GM19468 (cell line): ENCODE data around the gene TAAR1.
"Not testable (repeated sequence)": the region's sequence is repeated elsewhere in the genome, so short reads cannot be mapped to it uniquely, and the experiment has no call there.

Experiments used
- ATAC-seq: cut with Tn5 transposase; IDR thresholded peaks from one replicate; pipeline ENCODE4 v1.9.1; 2021; ENCODE audit warnings: mild to moderate bottlenecking, moderate library complexity, moderate number of reproducible peaks; ENCODE audit not compliant: unreplicated experiment; ENCODE audit errors: extremely low read depth

Gene TAAR1

GRCh38 chr6:132604635-132605152 lies 54.3 kb downstream of the TAAR1 start:
- no peak for ATAC-seq

DNA sequence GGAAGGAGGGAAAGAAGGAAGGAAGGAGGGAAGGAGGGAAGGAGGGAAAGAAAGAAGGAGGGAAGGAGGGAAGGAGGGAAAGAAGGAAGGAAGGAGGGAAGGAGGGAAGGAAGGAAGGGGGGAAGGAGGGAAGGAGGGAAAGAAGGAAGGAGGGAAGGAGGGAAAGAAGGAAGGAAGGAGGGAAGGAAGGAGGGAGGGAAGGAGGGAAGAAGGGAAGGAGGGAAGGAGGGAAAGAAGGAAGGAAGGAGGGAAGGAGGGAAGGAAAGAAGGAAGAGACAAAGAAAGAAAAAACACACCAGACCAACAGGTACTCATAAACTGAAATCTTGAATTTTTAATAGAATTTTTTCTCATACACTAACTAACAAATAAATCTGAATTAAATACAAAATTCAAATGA lies 58.1 kb downstream of the TAAR1 start:
- ATAC-seq, result not testable (repeated sequence)

DNA sequence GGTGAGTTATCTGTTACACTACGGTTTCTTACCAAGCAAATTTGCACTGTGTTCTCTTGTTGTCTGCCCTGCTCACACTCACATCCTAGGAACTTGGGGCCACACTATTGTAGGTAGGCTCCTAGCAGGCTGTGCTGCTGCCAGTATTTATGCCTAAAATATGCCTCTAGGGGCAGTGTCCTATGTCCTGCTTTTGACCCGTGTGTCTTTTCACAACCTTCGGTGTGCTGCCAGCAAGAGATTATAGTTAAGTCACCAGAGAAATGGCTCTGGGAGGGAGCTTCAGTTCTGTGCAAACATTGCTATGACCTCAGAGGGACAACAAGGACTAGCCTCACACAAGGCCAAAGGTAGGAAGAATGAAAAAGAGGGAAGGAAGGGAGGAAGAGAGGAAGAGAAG lies 60.5 kb downstream of the TAAR1 start:
- peak; percentile 32 for ATAC-seq

- no peak for ATAC-seq
Measured at GRCh38 chr6:132596201-132596600, 62.8 kb downstream of the TAAR1 start.
